HG03565 (cell line): ENCODE results near the gene TOP2B.
A peak's percentile ranks its signal among the peaks of the same experiment; 100 is the strongest.

Experiments used
- ATAC-seq: cut with Tn5 transposase; IDR thresholded peaks from one replicate; pipeline ENCODE4 v1.9.1; 2021; ENCODE audit warnings: mild to moderate bottlenecking, moderate library complexity; ENCODE audit not compliant: unreplicated experiment

The TOP2B gene

GRCh38 chr3:25619382-25619781, 45.3 kb downstream of the TOP2B start:
- no peak for ATAC-seq

GRCh38 chr3:25618028-25618427, 46.7 kb downstream of the TOP2B start:
- no peak for ATAC-seq

- no peak for ATAC-seq
Observed at GRCh38 chr3:25611193-25611592, 53.5 kb downstream of the TOP2B start.

- ATAC-seq: no peak
Observed at GRCh38 chr3:25610779-25611178, 53.9 kb downstream of the TOP2B start.

GRCh38 chr3:25610167-25610566, 54.5 kb downstream of the TOP2B start:
- peak; percentile 51 for ATAC-seq

GRCh38 chr3:25604107-25604805, 60.5 kb downstream of the TOP2B start:
- ATAC-seq: no peak

- no peak for ATAC-seq
Observed at GRCh38 chr3:25603703-25604102, 61.0 kb downstream of the TOP2B start.

- no peak for ATAC-seq
Observed at GRCh38 chr3:25597535-25598101, 67.1 kb downstream of the TOP2B start.

GRCh38 chr3:25594007-25594502, 70.7 kb downstream of the TOP2B start:
- ATAC-seq: peak; percentile 58

GRCh38 chr3:25593001-25593400, 71.7 kb downstream of the TOP2B start:
- ATAC-seq: no peak

GRCh38 chr3:25592510-25592968, 72.2 kb downstream of the TOP2B start:
- no peak for ATAC-seq

GRCh38 chr3:25589783-25590258, 74.9 kb downstream of the TOP2B start:
- ATAC-seq: no peak

GRCh38 chr3:25589104-25589782, 75.5 kb downstream of the TOP2B start:
- no peak for ATAC-seq

- no peak for ATAC-seq
Observed at GRCh38 chr3:25588441-25589103, 76.1 kb downstream of the TOP2B start.

- ATAC-seq: no peak
Observed at GRCh38 chr3:25587975-25588374, 76.7 kb downstream of the TOP2B start.

- ATAC-seq: no peak
Observed at GRCh38 chr3:25587526-25587925, 77.2 kb downstream of the TOP2B start.

GRCh38 chr3:25587094-25587493, 77.6 kb downstream of the TOP2B start:
- ATAC-seq: no peak

- ATAC-seq: no peak
Observed at GRCh38 chr3:25586553-25586952, 78.2 kb downstream of the TOP2B start.

GRCh38 chr3:25586167-25586505, 78.6 kb downstream of the TOP2B start:
- ATAC-seq: no peak

- no peak for ATAC-seq
Observed at GRCh38 chr3:25585361-25586166, 79.1 kb downstream of the TOP2B start.
